GM12801 (cell line): ENCODE measurements around the gene STK39.

Experiments
- CTCF ChIP-seq: IDR thresholded peaks from one replicate; pipeline ENCODE4 v1.5.1; 2011; ENCODE audit warnings: control low read depth; ENCODE audit not compliant: insufficient read length; ENCODE audit errors: extremely low read depth

The STK39 gene

GRCh38 chr2:168215813-168216212, 31.6 kb downstream of the STK39 start:
- no peak for TF ChIP-seq CTCF

GRCh38 chr2:168212866-168213265, 34.5 kb downstream of the STK39 start:
- no peak for TF ChIP-seq CTCF

DNA sequence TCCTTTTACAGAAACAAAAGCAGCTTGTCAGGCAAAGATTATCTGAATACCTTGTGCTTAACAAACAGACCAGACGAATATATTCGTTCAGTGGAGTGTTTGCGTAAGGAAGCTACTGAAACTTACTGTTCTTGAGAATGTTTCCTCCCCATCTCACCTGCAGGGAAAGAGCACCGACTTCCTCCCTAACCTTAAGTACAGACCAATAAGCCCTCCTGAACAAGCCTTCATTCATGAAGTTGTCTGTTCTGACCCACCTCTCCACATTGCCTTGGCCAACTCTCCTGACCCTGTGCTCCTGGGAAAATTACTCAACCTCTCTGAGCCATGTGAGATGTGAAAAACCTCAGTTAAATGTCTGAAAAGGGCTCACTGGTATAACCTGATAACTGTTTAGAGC, 35.2 kb downstream of the STK39 start:
- no peak for TF ChIP-seq CTCF

DNA sequence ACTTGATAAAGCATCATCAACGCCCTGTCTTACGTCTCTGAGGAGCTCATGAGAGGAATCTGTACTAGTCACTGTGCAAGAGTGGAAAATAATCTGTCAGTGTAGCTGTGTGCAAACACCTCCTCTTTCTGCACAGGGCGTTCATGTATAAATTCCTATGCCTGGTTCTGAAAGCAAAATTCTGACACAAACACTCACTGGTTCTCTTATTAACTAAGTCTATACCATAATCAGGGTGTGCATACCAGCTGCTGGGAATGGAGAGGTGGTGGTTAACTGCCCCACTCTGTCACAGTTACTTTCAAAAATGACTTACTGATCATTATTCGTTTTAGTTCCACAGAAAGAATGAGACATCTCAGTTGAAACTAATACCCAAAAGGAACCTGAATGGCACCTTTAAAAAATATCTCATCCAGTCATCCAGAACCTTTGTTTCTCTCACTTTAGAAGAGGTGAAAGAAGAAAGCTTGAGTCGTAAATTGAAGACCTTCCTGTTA, 35.7 kb downstream of the STK39 start:
- TF ChIP-seq CTCF, result no peak

GRCh38 chr2:168210895-168211570, 36.4 kb downstream of the STK39 start:
- TF ChIP-seq CTCF, result no peak

DNA sequence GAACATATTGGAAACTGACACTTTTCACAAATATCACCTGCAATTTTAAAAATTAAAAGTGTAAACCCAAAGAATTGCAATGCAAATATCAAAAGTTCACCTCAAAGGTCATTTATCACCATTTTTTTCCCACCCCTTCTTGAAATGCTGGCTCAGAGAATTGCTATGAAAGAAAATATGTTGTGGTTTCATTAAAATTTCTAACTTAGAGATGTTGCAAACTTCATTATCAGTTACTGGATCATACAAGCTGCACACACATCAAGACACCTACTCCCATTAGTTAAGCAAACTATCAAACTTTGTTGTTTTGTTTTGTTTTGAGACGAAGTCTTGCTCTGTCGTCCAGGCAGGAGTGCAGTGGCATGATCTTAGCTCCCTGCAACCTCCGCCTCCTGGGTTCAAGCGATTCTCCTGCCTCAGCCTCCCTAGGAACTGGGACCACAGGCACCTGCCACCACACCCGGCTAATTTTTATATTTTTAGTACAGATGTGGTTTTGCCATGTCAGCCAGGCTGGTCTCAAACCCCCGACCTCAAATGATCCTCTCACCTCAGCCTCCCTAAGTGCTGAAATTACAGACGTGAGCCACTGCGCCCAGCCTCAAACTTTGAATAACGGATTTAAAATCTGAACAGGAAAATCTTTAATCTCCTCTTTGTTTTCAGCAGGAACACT, 37.0 kb downstream of the STK39 start:
- no peak for TF ChIP-seq CTCF

GRCh38 chr2:168208652-168209051, 38.7 kb downstream of the STK39 start:
- TF ChIP-seq CTCF, result no peak
